ENCODE measurements around the gene SPG7.

GRCh38 chr16:89512453-89512852 is 4.2 kb downstream of the SPG7 start:
- TF ChIP-seq CTCF (IDR thresholded peaks at IDR 0.05) (no peak), POLR2A (IDR thresholded peaks at IDR 0.05) (no peak)
